Upper lobe of right lung (tissue), 1 donor: Measurements from ENCODE around the gene IL36B. TPM values are rescaled to one million over a fixed set of nuclear protein-coding genes. Genes with fewer than 3 reads are reported as not detected.
"Not testable (repeated sequence)": the region's sequence is repeated elsewhere in the genome, so short reads cannot be mapped to it uniquely, and the experiment has no call there.

Source experiments
- ATAC-seq: fragments of 200-7000 bp; cut with Tn5 transposase; one replicate; pipeline ENCODE4 v1.9.1; 2020; ENCODE audit warnings: mild to moderate bottlenecking, moderate library complexity
- DNase-seq: peaks from one replicate; pipeline ENCODE4 v3.0.0-alpha.2; 2020
- H3K27ac ChIP-seq: fragments of 200-600 bp; one replicate; pipeline ENCODE4 v1.8.0; 2022
- H3K27me3 ChIP-seq: fragments of 200-600 bp; one replicate; pipeline ENCODE4 v1.8.0; 2022; ENCODE audit warnings: mild to moderate bottlenecking
- H3K36me3 ChIP-seq: fragments of 200-600 bp; one replicate; pipeline ENCODE4 v1.8.0; 2022
- H3K4me1 ChIP-seq: fragments of 200-600 bp; one replicate; pipeline ENCODE4 v1.8.0; 2022
- H3K4me3 ChIP-seq: fragments of 200-600 bp; one replicate; pipeline ENCODE4 v1.8.0; 2022; ENCODE audit warnings: mild to moderate bottlenecking
- H3K9me3 ChIP-seq: fragments of 200-600 bp; one replicate; pipeline ENCODE4 v1.8.0; 2022
- intact Hi-C: fragments of 100-400 bp; cut with DNase I; formaldehyde crosslinking; loops from one replicate; pipeline ENCODE4 v1.11.0; 2022
- long read RNA-seq: library from polyadenylated mRNA; unstranded; transcript quantifications from one replicate; pipeline ENCODE4 v2.0.0, GENCODE V29; 2021
- total RNA-seq: library from RNA; stranded (reverse); fragmentation: NEBNext Ultra II Directional; extraction: Animal tissue kit (Norgen Biotek cat#: 25700); gene quantifications from one replicate; pipeline ENCODE4 v1.2.1, GENCODE V29; 2021
- TF ChIP-seq, protein P1 (sequence below): fragments of 200-600 bp; IDR thresholded peaks from one replicate; pipeline ENCODE4 v1.8.0; 2022; ENCODE audit warnings: antibody characterized with exemption
- donor health status: DM: no; HTN: yes; CAD: no; lungs with severe emphysema.

The IL36B gene
- not detected for total RNA-seq
- long read RNA-seq: 0 reads

DNA sequence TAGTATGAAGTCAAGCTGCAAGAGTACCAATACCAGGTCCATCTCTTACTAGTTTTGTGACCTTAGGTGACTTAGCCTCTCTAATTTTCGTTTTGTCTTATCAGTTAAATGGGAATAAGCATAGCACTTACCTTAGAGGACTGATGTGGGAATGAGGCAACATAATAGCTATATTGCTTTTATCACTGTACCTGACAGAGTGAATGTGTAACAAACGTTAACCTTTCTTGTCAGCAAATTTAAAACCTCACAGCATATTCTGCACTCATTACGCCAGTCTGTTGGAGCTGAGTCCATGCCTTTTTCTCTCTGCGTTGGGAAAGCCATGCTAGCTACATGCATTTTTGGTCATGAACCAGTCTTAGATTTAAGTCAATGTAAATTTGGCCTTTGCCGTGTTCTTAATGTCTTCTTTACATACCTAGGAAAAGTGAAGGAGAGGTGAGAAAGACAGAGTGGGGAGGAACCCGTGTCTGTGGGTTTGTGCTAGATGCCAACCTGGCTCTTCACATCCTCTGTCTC lies at the start of gene IL36B:
Gene IL36B, minus strand, starts transcription at position 472 of the 522 bp plus-strand sequence.
- Histone ChIP-seq H3K36me3 (no peaks in the 10 kb centered on the region), H3K27ac (no peak within 1 kb of the TSS), H3K4me3 (no peak within 1 kb of the TSS), H3K4me1 (no peaks in the 10 kb centered on the region), H3K9me3 (no peaks in the 10 kb centered on the region), H3K27me3 (no peaks in the 10 kb centered on the region)
- TF ChIP-seq, protein P1, sequence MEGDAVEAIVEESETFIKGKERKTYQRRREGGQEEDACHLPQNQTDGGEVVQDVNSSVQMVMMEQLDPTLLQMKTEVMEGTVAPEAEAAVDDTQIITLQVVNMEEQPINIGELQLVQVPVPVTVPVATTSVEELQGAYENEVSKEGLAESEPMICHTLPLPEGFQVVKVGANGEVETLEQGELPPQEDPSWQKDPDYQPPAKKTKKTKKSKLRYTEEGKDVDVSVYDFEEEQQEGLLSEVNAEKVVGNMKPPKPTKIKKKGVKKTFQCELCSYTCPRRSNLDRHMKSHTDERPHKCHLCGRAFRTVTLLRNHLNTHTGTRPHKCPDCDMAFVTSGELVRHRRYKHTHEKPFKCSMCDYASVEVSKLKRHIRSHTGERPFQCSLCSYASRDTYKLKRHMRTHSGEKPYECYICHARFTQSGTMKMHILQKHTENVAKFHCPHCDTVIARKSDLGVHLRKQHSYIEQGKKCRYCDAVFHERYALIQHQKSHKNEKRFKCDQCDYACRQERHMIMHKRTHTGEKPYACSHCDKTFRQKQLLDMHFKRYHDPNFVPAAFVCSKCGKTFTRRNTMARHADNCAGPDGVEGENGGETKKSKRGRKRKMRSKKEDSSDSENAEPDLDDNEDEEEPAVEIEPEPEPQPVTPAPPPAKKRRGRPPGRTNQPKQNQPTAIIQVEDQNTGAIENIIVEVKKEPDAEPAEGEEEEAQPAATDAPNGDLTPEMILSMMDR: no peak
- ATAC-seq (no peak), DNase-seq (no peak)
- intact Hi-C loops: no loop called here

DNA sequence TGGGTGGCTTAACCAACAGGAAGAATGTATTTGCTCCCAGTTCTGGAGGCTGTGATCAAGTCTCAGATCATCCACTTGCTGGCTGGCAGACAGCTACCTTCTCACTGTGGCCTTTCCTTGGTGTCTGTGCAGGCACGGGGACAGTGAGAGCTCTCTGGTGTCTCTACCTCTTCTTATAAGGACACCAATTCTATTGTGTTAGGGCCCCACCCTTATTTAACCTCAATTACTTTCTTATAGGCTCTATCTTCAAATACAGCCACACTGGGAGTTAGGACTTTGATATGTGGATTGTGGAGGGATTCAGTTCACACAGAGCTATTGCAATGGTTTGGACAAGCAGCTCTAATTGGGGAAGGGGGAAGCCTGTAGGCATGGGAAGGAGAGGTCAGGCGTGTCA lies 49.5 kb upstream of the IL36B start:
- no peak overlapping the region for H3K27ac ChIP-seq
- H3K27me3 ChIP-seq: no peaks in the 10 kb centered on the region
- TF ChIP-seq, protein P1: no peak
- DNase-seq: no peak
- H3K9me3 ChIP-seq: no peaks in the 10 kb centered on the region
- no peaks in the 10 kb centered on the region for H3K4me1 ChIP-seq
- no peaks in the 10 kb centered on the region for H3K36me3 ChIP-seq
- intact Hi-C loops: no loop called here
- no peak for ATAC-seq
- no peak overlapping the region for H3K4me3 ChIP-seq

GRCh38 chr2:113098532-113098931 lies 45.9 kb upstream of the IL36B start:
- TF ChIP-seq, protein P1: no peak
- no peaks in the 10 kb centered on the region for H3K9me3 ChIP-seq
- intact Hi-C loops: no loop called here
- no peak overlapping the region for H3K4me3 ChIP-seq
- no peak overlapping the region for H3K27ac ChIP-seq
- H3K4me1 ChIP-seq: no peaks in the 10 kb centered on the region
- DNase-seq: no peak
- H3K27me3 ChIP-seq: no peaks in the 10 kb centered on the region
- no peak for ATAC-seq
- no peaks in the 10 kb centered on the region for H3K36me3 ChIP-seq

DNA sequence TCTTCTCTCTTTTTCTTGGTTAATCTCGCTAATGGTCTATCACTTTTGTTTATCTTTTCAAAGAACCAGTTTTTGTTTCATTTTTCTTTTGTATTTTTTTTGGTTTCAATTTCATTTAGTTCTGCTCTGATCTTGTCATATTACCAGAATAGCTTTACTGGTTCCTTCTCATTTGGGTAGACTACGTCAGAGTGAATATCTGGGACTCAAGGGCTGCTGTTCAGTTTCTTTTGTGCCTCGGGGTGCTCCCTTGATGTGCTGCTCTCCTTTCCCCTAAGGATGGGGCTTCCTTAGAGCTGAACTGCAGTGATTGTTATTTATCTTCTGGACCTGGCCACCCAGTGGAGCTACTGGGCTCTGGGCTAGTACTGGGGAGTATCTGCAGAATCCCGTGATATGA lies 45.4 kb upstream of the IL36B start:
- H3K27me3 ChIP-seq: no peaks in the 10 kb centered on the region
- TF ChIP-seq, protein P1: no peak
- no peak for ATAC-seq
- intact Hi-C loops: no loop called here
- no peaks in the 10 kb centered on the region for H3K9me3 ChIP-seq
- H3K4me1 ChIP-seq: no peaks in the 10 kb centered on the region
- no peak overlapping the region for H3K4me3 ChIP-seq
- no peaks in the 10 kb centered on the region for H3K36me3 ChIP-seq
- DNase-seq: no peak
- no peak overlapping the region for H3K27ac ChIP-seq

GRCh38 chr2:113096842-113097618 lies 44.4 kb upstream of the IL36B start:
- H3K27ac ChIP-seq, H3K4me1 ChIP-seq, H3K4me3 ChIP-seq, DNase-seq, ATAC-seq, H3K27me3 ChIP-seq, intact Hi-C loops, H3K36me3 ChIP-seq, H3K9me3 ChIP-seq: not testable (repeated sequence)

DNA sequence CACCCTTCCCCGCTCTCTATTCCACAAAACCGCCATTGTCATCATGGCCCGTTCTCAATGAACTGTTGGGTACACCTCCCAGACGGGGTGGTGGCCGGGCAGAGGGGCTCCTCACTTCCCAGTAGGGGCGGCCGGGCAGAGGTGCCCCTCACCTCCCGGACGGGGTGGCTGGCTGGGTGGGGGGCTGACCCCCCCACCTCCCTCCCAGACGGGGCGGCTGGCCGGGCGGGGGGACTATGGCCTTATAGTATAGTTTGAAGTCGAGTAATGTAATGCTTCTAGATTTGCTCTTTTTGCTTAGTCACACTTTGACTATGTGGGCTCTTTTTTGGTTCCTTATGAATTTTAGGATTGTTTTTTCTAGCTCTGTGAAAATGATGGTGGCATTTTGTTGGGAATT lies 43.6 kb upstream of the IL36B start:
- H3K27me3 ChIP-seq, H3K4me1 ChIP-seq, intact Hi-C loops, DNase-seq, H3K4me3 ChIP-seq, H3K27ac ChIP-seq, ATAC-seq, H3K9me3 ChIP-seq, H3K36me3 ChIP-seq: not testable (repeated sequence)
